ENCODE measurements around the gene ZCCHC14.
"Not testable (repeated sequence)": the region's sequence is repeated elsewhere in the genome, so short reads cannot be mapped to it uniquely, and the experiment has no call there.

ZCCHC14 gene

GRCh38 chr16:87374313-87374712 lies 118.5 kb downstream of the ZCCHC14 start:
- DNase-seq, result no peak

GRCh38 chr16:87372305-87372704 lies 120.5 kb downstream of the ZCCHC14 start:
- no peak for DNase-seq

GRCh38 chr16:87371261-87371866 lies 121.5 kb downstream of the ZCCHC14 start:
- no peak for DNase-seq

- DNase-seq, result no peak
Measured at GRCh38 chr16:87369796-87370719, 122.8 kb downstream of the ZCCHC14 start.

GRCh38 chr16:87369117-87369765 lies 123.6 kb downstream of the ZCCHC14 start:
- DNase-seq, result no peak

GRCh38 chr16:87368029-87368770 lies 124.6 kb downstream of the ZCCHC14 start:
- no peak for DNase-seq

GRCh38 chr16:87367529-87367928 lies 125.3 kb downstream of the ZCCHC14 start:
- no peak for DNase-seq

- no peak for DNase-seq
Measured at GRCh38 chr16:87366930-87367329, 125.9 kb downstream of the ZCCHC14 start.

GRCh38 chr16:87366288-87366687 lies 126.5 kb downstream of the ZCCHC14 start:
- DNase-seq, result no peak

GRCh38 chr16:87365021-87365713 lies 127.7 kb downstream of the ZCCHC14 start:
- no peak for DNase-seq

GRCh38 chr16:87363771-87364455 lies 128.9 kb downstream of the ZCCHC14 start:
- DNase-seq, result peak; percentile 4

GRCh38 chr16:87362828-87363559 lies 129.8 kb downstream of the ZCCHC14 start:
- DNase-seq, result not testable (repeated sequence)

- DNase-seq, result no peak
Measured at GRCh38 chr16:87361916-87362619, 130.8 kb downstream of the ZCCHC14 start.

GRCh38 chr16:87360862-87361610 lies 131.8 kb downstream of the ZCCHC14 start:
- no peak for DNase-seq

- DNase-seq, result no peak
Measured at GRCh38 chr16:87359121-87359520, 133.7 kb downstream of the ZCCHC14 start.

GRCh38 chr16:87358696-87359095 lies 134.1 kb downstream of the ZCCHC14 start:
- DNase-seq, result no peak

GRCh38 chr16:87358250-87358649 lies 134.6 kb downstream of the ZCCHC14 start:
- DNase-seq, result no peak

GRCh38 chr16:87356491-87356853 lies 136.4 kb downstream of the ZCCHC14 start:
- DNase-seq, result no peak

Measured in DMS 273 treated with DMSO at 0.1 percent for 48 hours (cell line).